Astrocyte (in vitro differentiated cells and primary cell): Measurements from ENCODE around the gene RSAD1. TPM values are rescaled to one million over a fixed set of nuclear protein-coding genes. Genes with fewer than 3 reads are reported as not detected.
A peak's percentile ranks its signal among the peaks of the same experiment; 100 is the strongest.

Source experiments
- DNase-seq: peaks from one replicate; pipeline ENCODE4 v3.0.0-alpha.2; 2010; ENCODE audit warnings: low read depth
- FAIRE-seq: peaks from 2 replicates; lab custom pipeline; 2011; peaks lifted over from hg19 to GRCh38; lab: Jason Lieb, UNC
- H2AFZ ChIP-seq: 2 replicates; pipeline ENCODE4 v1.6.0; 2012; ENCODE audit warnings: low read depth, low read length, inconsistent platforms
- H3K27ac ChIP-seq: 2 replicates; pipeline ENCODE4 v1.5.1; 2011; ENCODE audit warnings: low read depth, low read length, inconsistent platforms
- H3K27me3 ChIP-seq: 2 replicates; pipeline ENCODE4 v1.6.0; 2011; ENCODE audit warnings: low read length, inconsistent platforms; ENCODE audit not compliant: insufficient read depth
- H3K36me3 ChIP-seq: 2 replicates; pipeline ENCODE4 v1.5.1; 2011; ENCODE audit warnings: low read length, inconsistent platforms; ENCODE audit not compliant: insufficient read depth
- H3K4me1 ChIP-seq: 2 replicates; pipeline ENCODE4 v1.5.1; 2011; ENCODE audit warnings: low read length, inconsistent platforms; ENCODE audit not compliant: insufficient read depth
- H3K4me2 ChIP-seq: 2 replicates; pipeline ENCODE4 v1.6.0; 2012; ENCODE audit warnings: low read length, inconsistent platforms
- H3K4me3 ChIP-seq: 2 replicates; pipeline ENCODE4 v1.5.1; 2011; ENCODE audit warnings: low read depth, mild to moderate bottlenecking, low read length, inconsistent platforms; ENCODE audit not compliant: insufficient read depth
- H3K79me2 ChIP-seq: 2 replicates; pipeline ENCODE4 v1.6.0; 2012; ENCODE audit warnings: mild to moderate bottlenecking, low read length, inconsistent platforms; ENCODE audit not compliant: insufficient read depth
- H3K9ac ChIP-seq: 2 replicates; pipeline ENCODE4 v1.6.0; 2012; ENCODE audit warnings: mild to moderate bottlenecking, low read length, inconsistent platforms
- H3K9me3 ChIP-seq: 2 replicates; pipeline ENCODE4 v1.5.1; 2012; ENCODE audit warnings: low read depth, mild to moderate bottlenecking, low read length, inconsistent platforms; ENCODE audit not compliant: insufficient read depth
- H4K20me1 ChIP-seq: 2 replicates; pipeline ENCODE4 v1.6.0; 2012; ENCODE audit warnings: low read length, inconsistent platforms; ENCODE audit not compliant: insufficient read depth
- H3K27ac Mint-ChIP-seq: one replicate; pipeline ENCODE4 v1.8.0; 2021; ENCODE audit warnings: mild to moderate bottlenecking, mixed read lengths; ENCODE audit not compliant: unreplicated experiment
- H3K27me3 Mint-ChIP-seq: one replicate; pipeline ENCODE4 v1.8.0; 2021; ENCODE audit warnings: low read depth, mixed read lengths; ENCODE audit not compliant: unreplicated experiment
- H3K36me3 Mint-ChIP-seq: one replicate; pipeline ENCODE4 v1.8.0; 2021; ENCODE audit warnings: low read depth, mixed read lengths; ENCODE audit not compliant: unreplicated experiment
- H3K4me1 Mint-ChIP-seq: one replicate; pipeline ENCODE4 v1.8.0; 2021; ENCODE audit warnings: low read depth, mixed read lengths; ENCODE audit not compliant: unreplicated experiment
- H3K4me3 Mint-ChIP-seq: one replicate; pipeline ENCODE4 v1.8.0; 2021; ENCODE audit warnings: mild to moderate bottlenecking, moderate library complexity, mixed read lengths; ENCODE audit not compliant: unreplicated experiment
- H3K9me3 Mint-ChIP-seq: one replicate; pipeline ENCODE4 v1.8.0; 2021; ENCODE audit warnings: mild to moderate bottlenecking, mixed read lengths; ENCODE audit not compliant: unreplicated experiment
- CTCF ChIP-seq: IDR thresholded peaks from 2 replicates; pipeline ENCODE4 v1.5.1; 2011; ENCODE audit warnings: low read depth, mild to moderate bottlenecking, inconsistent platforms, low read length, moderate library complexity; ENCODE audit not compliant: insufficient read depth
- EZH2 ChIP-seq: IDR thresholded peaks from 2 replicates; pipeline ENCODE4 v1.6.1; 2012; ENCODE audit warnings: mild to moderate bottlenecking, low read length, inconsistent platforms; ENCODE audit not compliant: insufficient read depth
- total RNA-seq: library from RNA; stranded (reverse); gene quantifications from 2 replicates; pipeline ENCODE4 v1.2.1, GENCODE V29; 2021

Gene RSAD1
- total RNA-seq, 1 donor from 2014 or later = 18.8 TPM

GRCh38 chr17:50522766-50523165 is 44.1 kb downstream of the RSAD1 start:
- Histone ChIP-seq H3K79me2 (no peaks in the 10 kb centered on the region), H3K27ac (no peak overlapping the region), H3K9ac (no peak overlapping the region), H3K9me3 (no peaks in the 10 kb centered on the region), H3K36me3 (no peaks in the 10 kb centered on the region), H2AFZ (no peak overlapping the region), H3K27me3 (peaks cover 2% of the 10 kb centered on the region), H3K4me1 (no peaks in the 10 kb centered on the region), H4K20me1 (no peaks in the 10 kb centered on the region), H3K4me3 (no peak overlapping the region), H3K4me2 (no peak overlapping the region)
- H3K27ac Mint-ChIP-seq = no peak overlapping the region
- H3K4me1 Mint-ChIP-seq = peaks cover 2% of the 10 kb centered on the region
- FAIRE-seq = no peak
- H3K27me3 Mint-ChIP-seq = peaks cover 24% of the 10 kb centered on the region
- no peak for DNase-seq
- no peak overlapping the region for H3K4me3 Mint-ChIP-seq
- no peaks in the 10 kb centered on the region for H3K9me3 Mint-ChIP-seq
- no peak for TF ChIP-seq EZH2
- TF ChIP-seq CTCF = no peak
- no peaks in the 10 kb centered on the region for H3K36me3 Mint-ChIP-seq

GRCh38 chr17:50523208-50523607 is 44.5 kb downstream of the RSAD1 start:
- peaks cover 2% of the 10 kb centered on the region for H3K4me1 Mint-ChIP-seq
- H3K27ac Mint-ChIP-seq = peak overlapping the region; percentile 34
- TF ChIP-seq EZH2 = no peak
- TF ChIP-seq CTCF = no peak
- Histone ChIP-seq H3K36me3 (no peaks in the 10 kb centered on the region), H2AFZ (no peak overlapping the region), H3K79me2 (no peaks in the 10 kb centered on the region), H3K27me3 (peaks cover 2% of the 10 kb centered on the region), H3K27ac (no peak overlapping the region), H3K4me2 (no peak overlapping the region), H3K9ac (no peak overlapping the region), H3K4me1 (no peaks in the 10 kb centered on the region), H3K9me3 (no peaks in the 10 kb centered on the region), H4K20me1 (no peaks in the 10 kb centered on the region), H3K4me3 (no peak overlapping the region)
- no peak for DNase-seq
- no peak overlapping the region for H3K4me3 Mint-ChIP-seq
- peaks cover 26% of the 10 kb centered on the region for H3K27me3 Mint-ChIP-seq
- H3K36me3 Mint-ChIP-seq = no peaks in the 10 kb centered on the region
- H3K9me3 Mint-ChIP-seq = peaks cover 3% of the 10 kb centered on the region
- FAIRE-seq = no peak

GRCh38 chr17:50524838-50525237 is 46.2 kb downstream of the RSAD1 start:
- Histone ChIP-seq H3K9me3 (no peaks in the 10 kb centered on the region), H3K27me3 (peaks cover 2% of the 10 kb centered on the region), H4K20me1 (no peaks in the 10 kb centered on the region), H3K9ac (no peak overlapping the region), H3K27ac (no peak overlapping the region), H3K36me3 (no peaks in the 10 kb centered on the region), H3K4me2 (no peak overlapping the region), H3K79me2 (no peaks in the 10 kb centered on the region), H3K4me1 (no peaks in the 10 kb centered on the region), H2AFZ (no peak overlapping the region), H3K4me3 (no peak overlapping the region)
- peaks cover 4% of the 10 kb centered on the region for H3K9me3 Mint-ChIP-seq
- peaks cover 41% of the 10 kb centered on the region for H3K27me3 Mint-ChIP-seq
- FAIRE-seq (no peak), DNase-seq (no peak)
- peaks cover 2% of the 10 kb centered on the region for H3K4me1 Mint-ChIP-seq
- TF ChIP-seq EZH2 (no peak), CTCF (no peak)
- no peak overlapping the region for H3K27ac Mint-ChIP-seq
- H3K4me3 Mint-ChIP-seq = no peak overlapping the region
- no peaks in the 10 kb centered on the region for H3K36me3 Mint-ChIP-seq
